ENCODE results near the gene DPP6.

- TF ChIP-seq CTCF (IDR thresholded peaks at IDR 0.05): no peak
- no peak for TF ChIP-seq EZH2 (IDR thresholded peaks at IDR 0.05; ENCODE audit: borderline replicate concordance, insufficient read depth, low read depth, low read length, poor library complexity, severe bottlenecking)
These were observed 523.3 kb downstream of the DPP6 start for GRCh38 chr7:154575497-154575896.

All from B cell (primary cell).